Measurements from ENCODE around the gene CTSV. TPM values are rescaled to one million over a fixed set of nuclear protein-coding genes. Genes with fewer than 3 reads are reported as not detected.
"Not testable (repeated sequence)": the region's sequence is repeated elsewhere in the genome, so short reads cannot be mapped to it uniquely, and the experiment has no call there.

The CTSV gene
- total RNA-seq, 1 donor from 2014 or later: 0.43 TPM

- intact Hi-C loops (cut with DNase I): no loop called here
- H3K4me1 ChIP-seq: no peaks in the 10 kb centered on the region
- DNase-seq (no peak), ATAC-seq (peak; percentile 20)
- H3K36me3 ChIP-seq: no peaks in the 10 kb centered on the region
- no peak overlapping the region for H3K27ac ChIP-seq
- no peak for TF ChIP-seq CTCF (IDR thresholded peaks at IDR 0.05)
- H3K4me3 ChIP-seq: no peak overlapping the region
- H3K27me3 ChIP-seq: peaks cover 46% of the 10 kb centered on the region
- H3K9me3 ChIP-seq: no peaks in the 10 kb centered on the region
Observed at GRCh38 chr9:97076238-97076637, 37.3 kb upstream of the CTSV start.

DNA sequence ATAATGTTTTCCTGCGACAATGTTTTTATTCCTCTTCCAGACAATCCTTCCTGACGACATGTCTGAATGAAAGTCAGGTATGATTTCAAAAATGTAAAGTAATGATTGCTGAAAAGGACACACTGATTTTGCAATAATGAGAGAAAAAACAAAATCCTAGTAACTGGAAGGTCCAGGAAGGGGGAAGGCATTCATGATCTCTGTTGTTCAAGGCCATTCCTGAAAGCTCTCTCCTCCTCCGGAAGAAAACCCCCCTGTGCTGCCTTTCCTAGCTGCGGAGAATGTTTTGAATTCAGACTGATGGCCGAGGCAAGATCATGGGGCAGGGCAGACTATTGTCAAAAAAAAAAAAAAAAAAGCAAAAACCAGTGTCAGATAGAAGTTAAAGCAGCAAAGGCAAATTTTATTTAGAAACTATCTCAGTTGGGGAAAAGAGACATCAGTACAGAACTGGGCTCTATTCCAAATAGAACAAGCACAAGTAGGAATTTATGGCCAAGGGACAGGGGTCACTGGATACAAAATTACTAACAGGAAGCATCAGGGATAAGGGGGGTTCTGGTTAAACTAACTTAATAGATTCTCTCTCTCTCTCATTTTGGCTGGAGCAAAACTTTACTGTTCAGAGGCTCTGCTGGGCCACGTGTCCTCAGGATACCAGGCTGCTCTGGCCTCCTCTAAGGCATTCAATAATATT is 36.5 kb upstream of the CTSV start:
- Histone ChIP-seq H3K27ac (no peak overlapping the region), H3K4me1 (no peaks in the 10 kb centered on the region), H3K36me3 (no peaks in the 10 kb centered on the region), H3K27me3 (peaks cover 46% of the 10 kb centered on the region), H3K9me3 (no peaks in the 10 kb centered on the region), H3K4me3 (no peak overlapping the region)
- no peak for TF ChIP-seq CTCF (IDR thresholded peaks at IDR 0.05)
- intact Hi-C loops (cut with DNase I): no loop called here
- DNase-seq: no peak
- ATAC-seq: no peak

DNA sequence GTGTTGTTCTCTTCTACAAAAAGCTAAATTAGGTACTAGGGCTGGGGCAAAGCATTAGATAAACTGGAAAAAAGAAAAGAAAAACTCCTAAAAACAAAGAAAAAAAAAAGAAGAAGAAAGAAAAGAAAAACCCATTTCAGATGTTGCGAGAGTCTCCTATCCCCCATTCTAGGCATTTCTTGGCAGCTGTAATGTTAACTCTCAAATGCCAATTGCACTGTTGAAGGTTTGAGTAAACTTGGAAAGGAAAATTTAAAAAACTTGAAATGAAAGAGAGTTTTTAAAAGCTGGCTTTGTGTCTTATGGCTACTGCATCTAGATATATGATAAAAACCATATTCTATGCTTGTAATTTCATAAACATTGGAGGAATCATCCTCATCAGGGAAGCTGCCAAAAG is 34.6 kb upstream of the CTSV start:
- DNase-seq (no peak), ATAC-seq (no peak)
- H3K36me3 ChIP-seq: no peaks in the 10 kb centered on the region
- no peaks in the 10 kb centered on the region for H3K4me1 ChIP-seq
- H3K27me3 ChIP-seq: peaks cover 42% of the 10 kb centered on the region
- H3K4me3 ChIP-seq: no peak overlapping the region
- no peaks in the 10 kb centered on the region for H3K9me3 ChIP-seq
- no peak overlapping the region for H3K27ac ChIP-seq
- intact Hi-C loops (cut with DNase I): no loop called here
- no peak for TF ChIP-seq CTCF (IDR thresholded peaks at IDR 0.05)

DNA sequence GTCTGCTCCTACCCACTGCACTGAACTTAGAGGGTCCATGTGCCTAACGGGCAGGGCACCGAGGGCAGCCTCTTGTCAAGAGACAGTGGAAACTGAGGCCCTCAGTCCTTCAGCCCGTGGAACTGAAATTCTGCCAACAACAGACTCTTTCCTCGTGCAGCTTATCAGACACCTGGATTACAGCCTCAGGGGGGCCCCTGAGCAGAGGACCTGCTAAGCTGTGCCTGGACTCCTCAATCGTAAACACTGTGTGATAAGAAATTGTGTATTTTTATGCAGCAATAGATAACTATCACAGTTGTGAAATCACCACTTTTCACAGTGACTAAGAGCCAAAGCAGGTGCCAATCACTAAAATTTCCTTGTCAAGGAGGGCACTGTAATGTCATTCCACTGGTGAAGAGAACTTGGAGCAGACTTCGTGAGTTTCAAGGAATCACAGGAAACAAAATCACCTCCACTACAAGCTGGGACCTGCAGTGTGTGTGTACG is 33.4 kb upstream of the CTSV start:
- DNase-seq (no peak), ATAC-seq (no peak)
- no peak overlapping the region for H3K27ac ChIP-seq
- intact Hi-C loops (cut with DNase I): no loop called here
- no peak for TF ChIP-seq CTCF (IDR thresholded peaks at IDR 0.05)
- H3K9me3 ChIP-seq: no peaks in the 10 kb centered on the region
- no peak overlapping the region for H3K4me3 ChIP-seq
- H3K36me3 ChIP-seq: no peaks in the 10 kb centered on the region
- no peaks in the 10 kb centered on the region for H3K4me1 ChIP-seq
- peaks cover 31% of the 10 kb centered on the region for H3K27me3 ChIP-seq

DNA sequence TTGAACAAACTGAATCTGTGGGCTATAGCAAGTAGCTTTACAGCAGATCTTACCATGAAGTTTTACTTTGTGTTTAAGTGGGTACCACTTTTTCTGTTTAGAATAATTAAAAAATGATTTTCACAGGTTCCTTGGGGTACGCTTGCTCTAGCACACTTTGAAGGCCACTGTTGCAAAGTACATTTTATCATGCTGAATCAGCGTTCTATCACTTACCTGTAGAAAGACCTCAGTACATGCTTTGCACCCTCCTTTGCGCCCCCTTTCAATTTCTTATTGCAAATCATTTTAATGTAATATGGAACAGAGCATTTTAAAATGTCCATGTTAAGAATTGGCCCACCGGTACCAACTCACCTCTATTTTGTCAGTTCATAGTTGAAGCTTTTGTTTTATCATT is 31.4 kb upstream of the CTSV start:
- H3K4me3 ChIP-seq; H3K36me3 ChIP-seq; H3K9me3 ChIP-seq; intact Hi-C loops (cut with DNase I); ATAC-seq; H3K27ac ChIP-seq; H3K4me1 ChIP-seq; DNase-seq: not testable (repeated sequence)
- peaks cover 13% of the 10 kb centered on the region for H3K27me3 ChIP-seq

DNA sequence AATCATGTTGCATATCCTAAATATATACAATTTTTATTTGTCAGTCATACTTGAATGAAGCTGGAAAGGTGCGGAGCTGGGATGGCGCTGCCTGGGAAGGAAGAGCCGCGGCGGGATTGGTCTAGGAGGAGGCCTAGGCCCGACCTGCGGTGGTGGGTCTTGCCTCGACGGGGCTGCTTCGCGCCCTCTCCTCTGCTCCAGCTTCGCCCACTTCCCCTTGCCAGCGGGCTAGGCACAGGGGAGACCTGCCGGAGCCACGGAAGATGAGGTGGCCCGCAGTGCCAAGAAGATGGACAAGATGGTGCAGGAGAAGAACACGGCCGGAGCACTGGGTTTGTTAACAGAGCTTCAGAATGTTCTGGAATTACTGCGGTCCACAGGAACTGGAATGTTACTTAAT is 28.5 kb upstream of the CTSV start:
- intact Hi-C loops (cut with DNase I): no loop called here
- DNase-seq: no peak

More for the DNA sequence above, 28.5 kb upstream of the CTSV start:
- Histone ChIP-seq H3K4me3 (no peak overlapping the region), H3K27ac (no peak overlapping the region), H3K27me3 (peaks cover 7% of the 10 kb centered on the region), H3K9me3 (no peaks in the 10 kb centered on the region), H3K36me3 (no peaks in the 10 kb centered on the region), H3K4me1 (no peaks in the 10 kb centered on the region)
- ATAC-seq: no peak
- no peak for TF ChIP-seq CTCF (IDR thresholded peaks at IDR 0.05)

Measured in upper lobe of right lung (tissue), 1 donor.